H1 (cell line): ENCODE results near the gene CACNG6. TPM values are rescaled to one million over a fixed set of nuclear protein-coding genes. Genes with fewer than 3 reads are reported as not detected.

Source experiments
- ASH2L ChIP-seq: fragments of 200-600, 300-600 bp; sonication (generic); IDR thresholded peaks from one replicate; pipeline ENCODE4 v1.7.1; 2017; ENCODE audit warnings: low read length
- BCL11A ChIP-seq, 2 experiments: IDR thresholded peaks; one replicate each; pipeline ENCODE4 v1.6.1; 2011; ENCODE audit warnings: low read depth in 2 of 2, low read length in 2 of 2, mild to moderate bottlenecking in 2 of 2
- CEBPB ChIP-seq: IDR thresholded peaks from 2 replicates; pipeline ENCODE4 v1.6.1; 2012; ENCODE audit warnings: low read depth, low read length
- CHD2 ChIP-seq: IDR thresholded peaks from 2 replicates; pipeline ENCODE4 v1.6.1; 2012; ENCODE audit warnings: low read length, improper control_type of control experiment
- CTBP2 ChIP-seq: IDR thresholded peaks from 2 replicates; pipeline ENCODE4 v1.7.0; 2011; ENCODE audit warnings: borderline replicate concordance, mild to moderate bottlenecking, moderate library complexity, mixed read lengths, low read length; ENCODE audit not compliant: insufficient read depth, insufficient read length
- EGR1 ChIP-seq: IDR thresholded peaks from 2 replicates; pipeline ENCODE4 v1.6.1; 2011; ENCODE audit warnings: low read depth, low read length, borderline replicate concordance
- GABPA ChIP-seq: IDR thresholded peaks from 2 replicates; pipeline ENCODE4 v1.6.1; 2011; ENCODE audit warnings: mild to moderate bottlenecking, low read length, moderate library complexity, borderline replicate concordance; ENCODE audit not compliant: insufficient read depth
- HDAC6 ChIP-seq: IDR thresholded peaks from one replicate; pipeline ENCODE4 v1.7.1; 2012; ENCODE audit warnings: low read depth, mild to moderate bottlenecking, inconsistent platforms, low read length, moderate library complexity
- KDM5A ChIP-seq: fragments of 200-600 bp; IDR thresholded peaks from 2 replicates; pipeline ENCODE4 v1.7.1; 2012; ENCODE audit warnings: mild to moderate bottlenecking, low read length, inconsistent platforms, mixed read lengths
- NANOG ChIP-seq: IDR thresholded peaks from 2 replicates; pipeline ENCODE4 v1.6.1; 2011; ENCODE audit warnings: low read length, low read depth, mild to moderate bottlenecking, inconsistent platforms; ENCODE audit not compliant: insufficient read depth, poor library complexity, severe bottlenecking
- RBBP5 ChIP-seq: IDR thresholded peaks from 2 replicates; pipeline ENCODE4 v1.7.1; 2012; ENCODE audit warnings: low read depth, mild to moderate bottlenecking, inconsistent platforms, low read length, moderate library complexity, borderline replicate concordance
- RFX5 ChIP-seq: IDR thresholded peaks from 2 replicates; pipeline ENCODE4 v1.6.1; 2011; ENCODE audit warnings: low read depth, low read length, improper control_type of control experiment, borderline replicate concordance
- SAP30 ChIP-seq: fragments of 300-600 bp; sonication (generic); IDR thresholded peaks from 2 replicates; pipeline ENCODE4 v1.7.1; 2012; ENCODE audit warnings: low read length, moderate library complexity, mild to moderate bottlenecking, inconsistent platforms; ENCODE audit not compliant: insufficient read depth, insufficient replicate concordance
- SIX5 ChIP-seq: IDR thresholded peaks from 2 replicates; pipeline ENCODE4 v1.6.1; 2011; ENCODE audit warnings: mild to moderate bottlenecking, low read depth, low read length
- SP2 ChIP-seq: IDR thresholded peaks from 2 replicates; pipeline ENCODE4 v1.6.1; 2012; ENCODE audit warnings: mild to moderate bottlenecking, low read length, inconsistent platforms
- SRF ChIP-seq: IDR thresholded peaks from 2 replicates; pipeline ENCODE4 v1.6.1; 2011; ENCODE audit warnings: mild to moderate bottlenecking, low read depth, low read length, moderate library complexity
- TAF1 ChIP-seq: IDR thresholded peaks from 2 replicates; pipeline ENCODE4 v1.6.1; 2011; ENCODE audit warnings: mild to moderate bottlenecking, low read depth, low read length
- TAF7 ChIP-seq: optimal IDR thresholded peaks from 2 replicates; pipeline ENCODE3; 2011; ENCODE audit warnings: low read depth, mild to moderate bottlenecking, inconsistent platforms, low read length, moderate library complexity, borderline replicate concordance
- TEAD4 ChIP-seq: IDR thresholded peaks from 2 replicates; pipeline ENCODE4 v1.6.1; 2012; ENCODE audit warnings: low read depth, low read length, inconsistent platforms, mixed read lengths
- polyA plus RNA-seq, 7 experiments: library from polyadenylated mRNA; depleted of rRNA in 3 of 7; stranded (reverse) in 5 of 7; unstranded in 2 of 7; fragments of >200 nt in 5 of 7; fragments of 200-250 nt in 2 of 7; gene quantifications; 1 replicate in 5 of 7; 2 replicates in 1 of 7; 4 replicates in 1 of 7; pipeline versions ENCODE4 v1.2.1 to v1.2.3, GENCODE V29; 2011 to 2013; ENCODE audit warnings: missing spikeins in 2 of 7, mixed read lengths in 2 of 7
- total RNA-seq: library from RNA; stranded (reverse); fragmentation: NEBNext Ultra II Directional; extraction: Animal tissue kit (Norgen Biotek cat#: 25700); gene quantifications from 2 replicates; pipeline ENCODE4 v1.2.1, GENCODE V29; 2021
- TF ChIP-seq, protein P1 (sequence below): IDR thresholded peaks from 2 replicates; pipeline ENCODE4 v1.6.1; 2012; ENCODE audit warnings: inconsistent platforms
- TF ChIP-seq, protein P2 (sequence below), 3 experiments: IDR thresholded peaks; 1 replicate in 2 of 3; 2 replicates in 1 of 3; pipeline versions ENCODE4 v1.5.1 to v1.6.1; 2011; ENCODE audit warnings: low read length in 3 of 3, mild to moderate bottlenecking in 3 of 3, inconsistent platforms in 2 of 3, low read depth in 1 of 3, moderate library complexity in 1 of 3; ENCODE audit not compliant: insufficient read depth in 1 of 3; ENCODE audit errors: control extremely low read depth in 1 of 3

CACNG6 gene
- total and polyA plus RNA-seq, 2 of the 8 experiments (the other 6 are each of a cell fraction or from before 2014, with no cell fraction given): 1.2 to 1.6 TPM

GRCh38 chr19:53977429-53977990 is 13.9 kb upstream of the CACNG6 start (continued):
- TF ChIP-seq SRF (no peak), CTBP2 (no peak), KDM5A (no peak), CHD2 (no peak), GABPA (no peak), SAP30 (peak; percentile 15), SIX5 (peak; percentile 97), BCL11A (IDR thresholded peaks at IDR 0.05; ENCODE audit: low read depth in 2 of 2, low read length in 2 of 2) (no peak), NANOG (no peak), RBBP5 (no peak), RFX5 (no peak), TAF7 (no peak), EGR1 (no peak), SP2 (no peak), ASH2L (no peak), TEAD4 (no peak), TAF1 (no peak), CEBPB (no peak), HDAC6 (no peak)
- TF ChIP-seq, protein P1, sequence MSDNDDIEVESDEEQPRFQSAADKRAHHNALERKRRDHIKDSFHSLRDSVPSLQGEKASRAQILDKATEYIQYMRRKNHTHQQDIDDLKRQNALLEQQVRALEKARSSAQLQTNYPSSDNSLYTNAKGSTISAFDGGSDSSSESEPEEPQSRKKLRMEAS: no peak
- TF ChIP-seq, protein P2, sequence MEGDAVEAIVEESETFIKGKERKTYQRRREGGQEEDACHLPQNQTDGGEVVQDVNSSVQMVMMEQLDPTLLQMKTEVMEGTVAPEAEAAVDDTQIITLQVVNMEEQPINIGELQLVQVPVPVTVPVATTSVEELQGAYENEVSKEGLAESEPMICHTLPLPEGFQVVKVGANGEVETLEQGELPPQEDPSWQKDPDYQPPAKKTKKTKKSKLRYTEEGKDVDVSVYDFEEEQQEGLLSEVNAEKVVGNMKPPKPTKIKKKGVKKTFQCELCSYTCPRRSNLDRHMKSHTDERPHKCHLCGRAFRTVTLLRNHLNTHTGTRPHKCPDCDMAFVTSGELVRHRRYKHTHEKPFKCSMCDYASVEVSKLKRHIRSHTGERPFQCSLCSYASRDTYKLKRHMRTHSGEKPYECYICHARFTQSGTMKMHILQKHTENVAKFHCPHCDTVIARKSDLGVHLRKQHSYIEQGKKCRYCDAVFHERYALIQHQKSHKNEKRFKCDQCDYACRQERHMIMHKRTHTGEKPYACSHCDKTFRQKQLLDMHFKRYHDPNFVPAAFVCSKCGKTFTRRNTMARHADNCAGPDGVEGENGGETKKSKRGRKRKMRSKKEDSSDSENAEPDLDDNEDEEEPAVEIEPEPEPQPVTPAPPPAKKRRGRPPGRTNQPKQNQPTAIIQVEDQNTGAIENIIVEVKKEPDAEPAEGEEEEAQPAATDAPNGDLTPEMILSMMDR (IDR thresholded peaks at IDR 0.05; ENCODE audit: control extremely low read depth in 1 of 3, insufficient read depth in 1 of 3, low read depth in 1 of 3, low read length in 3 of 3): no peak
